C4-2B (cell line): ENCODE results near the gene LMO7.

Experiments
- ZFX ChIP-seq: fragments of 450-650 bp; IDR thresholded peaks from 2 replicates; pipeline ENCODE4 v1.6.1; 2017
- TF ChIP-seq, protein P1 (sequence below): fragments of 450-650 bp; conservative IDR thresholded peaks from 2 replicates; pipeline ENCODE4 v1.5.1; 2017; ENCODE audit warnings: mild to moderate bottlenecking

DNA sequence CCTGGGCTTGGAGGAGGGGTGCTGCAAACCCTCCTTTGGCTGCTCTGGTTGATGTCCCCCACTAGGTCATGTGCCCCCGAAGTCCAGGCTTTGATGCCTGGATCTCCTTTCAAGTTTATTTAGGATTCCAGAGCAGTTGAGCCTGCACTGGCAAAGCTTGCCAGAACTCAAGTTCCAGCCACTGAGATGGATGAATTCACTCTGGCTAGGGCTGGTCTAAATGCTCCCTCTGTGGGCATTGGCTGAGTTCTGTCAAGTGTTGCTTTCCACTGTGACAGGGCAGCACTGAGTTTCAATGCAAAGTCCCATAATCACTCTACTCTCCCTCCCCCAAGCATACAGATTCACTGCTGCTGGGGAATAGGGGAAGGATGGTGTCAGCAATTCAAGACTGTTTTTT is 17.8 kb upstream of the LMO7 start:
- no peak for TF ChIP-seq ZFX
- TF ChIP-seq, protein P1, sequence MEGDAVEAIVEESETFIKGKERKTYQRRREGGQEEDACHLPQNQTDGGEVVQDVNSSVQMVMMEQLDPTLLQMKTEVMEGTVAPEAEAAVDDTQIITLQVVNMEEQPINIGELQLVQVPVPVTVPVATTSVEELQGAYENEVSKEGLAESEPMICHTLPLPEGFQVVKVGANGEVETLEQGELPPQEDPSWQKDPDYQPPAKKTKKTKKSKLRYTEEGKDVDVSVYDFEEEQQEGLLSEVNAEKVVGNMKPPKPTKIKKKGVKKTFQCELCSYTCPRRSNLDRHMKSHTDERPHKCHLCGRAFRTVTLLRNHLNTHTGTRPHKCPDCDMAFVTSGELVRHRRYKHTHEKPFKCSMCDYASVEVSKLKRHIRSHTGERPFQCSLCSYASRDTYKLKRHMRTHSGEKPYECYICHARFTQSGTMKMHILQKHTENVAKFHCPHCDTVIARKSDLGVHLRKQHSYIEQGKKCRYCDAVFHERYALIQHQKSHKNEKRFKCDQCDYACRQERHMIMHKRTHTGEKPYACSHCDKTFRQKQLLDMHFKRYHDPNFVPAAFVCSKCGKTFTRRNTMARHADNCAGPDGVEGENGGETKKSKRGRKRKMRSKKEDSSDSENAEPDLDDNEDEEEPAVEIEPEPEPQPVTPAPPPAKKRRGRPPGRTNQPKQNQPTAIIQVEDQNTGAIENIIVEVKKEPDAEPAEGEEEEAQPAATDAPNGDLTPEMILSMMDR = no peak
